Breast epithelium (tissue), 4 donors: ENCODE results near the gene GARIN5A. TPM values are rescaled to one million over a fixed set of nuclear protein-coding genes. Genes with fewer than 3 reads are reported as not detected.

ENCODE experiments used
- DNase-seq, 2 donors: peaks; one replicate each; pipeline ENCODE4 v3.0.0-alpha.2; 2019; ENCODE audit warnings: low spot score in 2 of 2
- H3K27ac ChIP-seq, 2 donors: fragments of 200-600 bp; sonication (generic) in 1 of 2; one replicate each; pipeline ENCODE4 v1.5.1; 2016 to 2019; ENCODE audit warnings: mild to moderate bottlenecking in 1 of 2
- H3K27me3 ChIP-seq, 2 donors: fragments of 200-600 bp; sonication (generic) in 1 of 2; one replicate each; pipeline versions ENCODE4 v1.5.1 to v1.6.0; 2017 to 2019; ENCODE audit warnings: control low read depth in 1 of 2, mild to moderate bottlenecking in 1 of 2
- H3K36me3 ChIP-seq: fragments of 200-600 bp; one replicate; pipeline ENCODE4 v1.5.1; 2019
- H3K4me1 ChIP-seq, 2 donors: fragments of 200-600 bp; sonication (generic); one replicate each; pipeline ENCODE4 v1.5.1; 2016 to 2019; ENCODE audit warnings: control low read depth in 1 of 2
- H3K4me3 ChIP-seq, 3 donors: fragments of 200-600 bp; sonication (generic); 1 replicate in 2 of 3; 2 replicates in 1 of 3; pipeline ENCODE4 v1.5.1; 2016 to 2019; ENCODE audit warnings: mild to moderate bottlenecking in 3 of 3, moderate library complexity in 2 of 3
- H3K9me3 ChIP-seq, 2 donors: fragments of 200-600 bp; sonication (generic) in 1 of 2; one replicate each; pipeline ENCODE4 v1.5.1; 2016 to 2019; ENCODE audit warnings: control low read depth in 1 of 2
- CTCF ChIP-seq, 3 donors: fragments of 450-650 bp; IDR thresholded peaks; one replicate each; pipeline ENCODE4 v1.5.1; 2016 to 2017; ENCODE audit warnings: antibody characterized with exemption in 3 of 3, mild to moderate bottlenecking in 3 of 3, moderate library complexity in 3 of 3
- POLR2A ChIP-seq: fragments of 450-650 bp; IDR thresholded peaks from one replicate; pipeline ENCODE4 v1.6.1; 2016; ENCODE audit warnings: antibody characterized with exemption, mild to moderate bottlenecking, moderate library complexity
- POLR2AphosphoS5 ChIP-seq, 3 donors: sonication (generic); formaldehyde crosslinking; IDR thresholded peaks; one replicate each; pipeline ENCODE4 v1.6.1; 2017; ENCODE audit warnings: antibody characterized with exemption in 3 of 3
- intact Hi-C: fragments of 100-400 bp; cut with DNase I; formaldehyde crosslinking; loops from one replicate; pipeline ENCODE4 v1.15.1; 2023; ENCODE audit warnings: low total_unique reads
- total RNA-seq, 3 donors: library from RNA; depleted of rRNA; stranded (reverse); fragments of >200 nt; gene quantifications; one replicate each; pipeline ENCODE4 v1.1.0, GENCODE V29; 2016

The GARIN5A gene
- total RNA-seq, 3 donors from 2014 or later = 0.98 to 1.3 (median 1.1) TPM

GRCh38 chr19:50437862-50438449 is 38.7 kb downstream of the GARIN5A start:
- no peak overlapping the region for H3K4me3 ChIP-seq
- intact Hi-C loops = loop anchor here (2.0 kb wide), 1 partner anchor 21 kb away; no protein-coding TSS in a partner anchor

DNA sequence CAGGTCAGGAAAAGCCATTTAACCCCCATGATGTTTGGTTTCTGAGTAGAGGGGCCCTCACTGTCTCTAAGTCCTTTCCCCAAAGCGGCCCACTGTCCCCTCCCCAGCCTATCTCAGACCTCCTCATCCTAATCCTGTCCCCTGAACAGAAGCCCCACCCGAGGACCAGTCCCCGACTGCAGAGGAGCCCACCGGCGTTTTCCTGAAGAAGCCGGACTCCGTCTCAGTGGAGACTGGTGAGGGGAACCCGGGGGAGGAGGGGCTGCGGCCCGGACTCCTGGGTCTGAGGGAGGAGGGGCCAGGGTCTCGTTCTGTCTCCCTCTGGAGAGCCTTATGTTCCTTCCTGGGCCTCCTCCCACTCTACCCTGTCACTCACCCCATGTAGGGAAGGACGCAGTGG is 41.0 kb downstream of the GARIN5A start:
- Histone ChIP-seq H3K4me1 (peaks cover 0 to 4% of the 10 kb centered on the region in 2 donors), H3K27ac (no peak overlapping the region), H3K4me3 (no peak overlapping the region), H3K27me3 (no peaks in the 10 kb centered on the region), H3K9me3 (no peaks in the 10 kb centered on the region), H3K36me3 (no peaks in the 10 kb centered on the region)
- intact Hi-C loops = no loop called here
- no peak for DNase-seq
- TF ChIP-seq POLR2AphosphoS5 (IDR thresholded peaks at IDR 0.05) = no peak
- TF ChIP-seq CTCF (IDR thresholded peaks at IDR 0.05) = no peak

More at GRCh38 chr19:50437862-50438449, 38.7 kb downstream of the GARIN5A start:
- no peak overlapping the region for H3K27ac ChIP-seq
- no peaks in the 10 kb centered on the region for H3K4me1 ChIP-seq
- DNase-seq = no peak
- TF ChIP-seq POLR2AphosphoS5 (IDR thresholded peaks at IDR 0.05) (no peak), CTCF (IDR thresholded peaks at IDR 0.05) (no peak), POLR2A (no peak)
- H3K27me3 ChIP-seq = no peaks in the 10 kb centered on the region
- H3K9me3 ChIP-seq = no peaks in the 10 kb centered on the region
- no peaks in the 10 kb centered on the region for H3K36me3 ChIP-seq

- Histone ChIP-seq H3K9me3 (no peaks in the 10 kb centered on the region), H3K27me3 (no peaks in the 10 kb centered on the region), H3K27ac (no peak overlapping the region), H3K36me3 (no peaks in the 10 kb centered on the region), H3K4me3 (no peak overlapping the region), H3K4me1 (peaks cover 0 to 4% of the 10 kb centered on the region in 2 donors)
- DNase-seq = no peak
- TF ChIP-seq CTCF (IDR thresholded peaks at IDR 0.05) = no peak
- TF ChIP-seq POLR2AphosphoS5 (IDR thresholded peaks at IDR 0.05) = no peak
- TF ChIP-seq POLR2A = no peak
- intact Hi-C loops = no loop called here
Measured at GRCh38 chr19:50435221-50435620, 41.4 kb downstream of the GARIN5A start.

- Histone ChIP-seq H3K4me3 (no peak overlapping the region), H3K27ac (no peak overlapping the region), H3K36me3 (no peaks in the 10 kb centered on the region), H3K9me3 (no peaks in the 10 kb centered on the region), H3K27me3 (no peaks in the 10 kb centered on the region), H3K4me1 (peaks cover 0 to 4% of the 10 kb centered on the region in 2 donors)
- no peak for DNase-seq
- intact Hi-C loops = no loop called here
- TF ChIP-seq POLR2A (no peak), POLR2AphosphoS5 (IDR thresholded peaks at IDR 0.05) (no peak), CTCF (IDR thresholded peaks at IDR 0.05) (no peak)
Measured at GRCh38 chr19:50434525-50434924, 42.1 kb downstream of the GARIN5A start.

DNA sequence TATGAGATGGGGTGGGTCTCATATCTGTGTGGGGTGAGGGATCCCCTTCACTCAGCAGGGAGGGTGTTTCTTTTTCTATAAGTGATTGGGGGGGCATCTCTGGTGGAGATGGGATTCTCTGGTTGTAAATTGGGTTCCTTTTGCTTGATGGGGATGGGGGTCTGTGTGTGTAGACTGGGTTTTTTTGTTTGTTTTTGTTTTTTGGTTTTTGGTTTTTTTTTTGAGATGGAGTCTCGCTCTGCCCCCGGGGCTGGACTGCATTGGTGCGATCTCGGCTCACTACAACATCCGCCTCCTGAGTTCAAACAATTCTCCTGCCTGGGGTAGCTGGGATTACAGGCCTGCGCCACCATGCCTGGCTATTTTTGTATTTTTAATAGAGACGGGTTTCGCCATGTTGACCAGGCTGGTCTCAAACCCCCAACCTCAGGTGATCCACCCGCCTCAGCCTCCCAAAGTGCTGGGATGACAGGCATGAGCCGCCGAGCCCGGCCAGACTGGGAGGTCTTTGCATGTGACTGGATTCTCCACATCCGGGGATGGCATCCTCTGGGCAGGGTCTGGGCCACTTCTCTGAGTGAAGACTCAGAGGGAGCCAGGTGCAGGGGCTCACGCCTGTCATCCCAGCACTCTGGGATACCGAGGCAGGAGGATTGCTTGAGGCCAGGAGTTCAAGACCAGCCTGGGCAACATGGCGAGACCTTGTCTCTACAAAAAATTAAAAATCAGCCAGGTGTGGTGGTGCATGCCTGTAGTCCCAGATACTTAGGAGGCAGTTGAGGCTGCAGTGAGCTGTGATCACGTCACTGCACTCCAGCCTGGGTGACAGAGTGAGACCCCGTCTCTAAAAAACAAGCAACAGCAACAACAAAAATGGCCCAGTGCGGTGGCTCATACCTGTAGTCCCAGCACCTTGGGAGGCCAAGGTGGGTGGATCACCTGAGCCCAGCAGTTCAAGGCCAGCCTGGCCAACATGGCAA is 43.2 kb downstream of the GARIN5A start:
- Histone ChIP-seq H3K27ac (no peak overlapping the region), H3K4me1 (peaks cover 0 to 4% of the 10 kb centered on the region in 2 donors), H3K4me3 (no peak overlapping the region), H3K36me3 (no peaks in the 10 kb centered on the region), H3K27me3 (peaks cover 0 to 4% of the 10 kb centered on the region in 2 donors), H3K9me3 (no peaks in the 10 kb centered on the region)
- intact Hi-C loops = no loop called here
- no peak for TF ChIP-seq POLR2A
- TF ChIP-seq POLR2AphosphoS5 (IDR thresholded peaks at IDR 0.05) = no peak
- TF ChIP-seq CTCF (IDR thresholded peaks at IDR 0.05) = no peak
- DNase-seq = no peak
